ENCODE measurements around the gene RGL2.
A peak's percentile ranks its signal among the peaks of the same experiment; 100 is the strongest.
"Not testable (repeated sequence)": the region's sequence is repeated elsewhere in the genome, so short reads cannot be mapped to it uniquely, and the experiment has no call there.

The RGL2 gene

GRCh38 chr6:33298773-33299236 lies at the start of gene RGL2:
Gene RGL2 (minus strand): TSS chr6:33298942. CDS start chr6:33298610, 332 bp downstream.
- no peak for DNase-seq

DNA sequence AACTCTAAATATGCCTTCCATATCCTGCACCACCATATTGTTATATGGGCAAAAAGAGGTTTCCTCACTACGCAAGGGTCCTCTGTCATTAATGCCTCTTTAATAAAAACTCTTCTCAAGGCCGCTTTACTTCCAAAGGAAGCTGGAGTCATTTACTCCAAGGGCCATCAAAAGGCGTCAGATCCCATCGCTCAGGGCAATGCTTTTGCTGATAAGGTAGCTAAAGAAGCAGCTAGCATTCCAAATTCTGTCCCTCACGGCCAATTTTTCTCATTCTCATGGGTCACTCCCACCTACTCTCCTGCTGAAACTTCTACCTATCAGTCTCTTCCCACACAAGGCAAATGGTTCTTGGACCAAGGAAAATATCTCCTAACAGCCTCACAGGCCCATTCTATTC lies 49.1 kb upstream of the RGL2 start:
- DNase-seq, result no peak

DNA sequence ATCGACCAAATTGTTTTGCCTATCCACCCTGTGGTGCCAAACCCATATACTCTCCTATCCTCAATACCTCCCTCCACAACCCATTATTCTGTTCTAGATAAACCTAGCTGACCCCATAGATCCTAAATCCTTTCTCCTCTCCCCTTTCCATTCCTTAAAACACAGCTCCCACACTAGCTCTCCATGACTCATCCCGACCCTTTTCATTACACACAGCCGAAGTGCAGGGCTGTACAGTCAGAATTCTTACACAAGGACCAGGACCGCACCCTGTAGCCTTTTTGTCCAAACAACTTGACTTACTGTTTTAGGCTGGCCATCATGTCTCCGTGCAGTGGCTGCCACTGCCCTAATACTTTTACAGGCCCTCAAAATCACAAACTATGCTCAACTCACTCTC lies 48.2 kb upstream of the RGL2 start:
- not testable (repeated sequence) for DNase-seq

GRCh38 chr6:33344701-33345697 lies 46.3 kb upstream of the RGL2 start:
- DNase-seq, result peak; percentile 73

- DNase-seq, result peak; percentile 58
Observed at GRCh38 chr6:33343953-33344611, 45.3 kb upstream of the RGL2 start.

GRCh38 chr6:33343606-33343952 lies 44.8 kb upstream of the RGL2 start:
- not testable (repeated sequence) for DNase-seq

- DNase-seq, result no peak
Observed at GRCh38 chr6:33339193-33339592, 40.5 kb upstream of the RGL2 start.

- no peak for DNase-seq
Observed at GRCh38 chr6:33336495-33336894, 37.8 kb upstream of the RGL2 start.

GRCh38 chr6:33335916-33336315 lies 37.2 kb upstream of the RGL2 start:
- DNase-seq, result no peak

DNA sequence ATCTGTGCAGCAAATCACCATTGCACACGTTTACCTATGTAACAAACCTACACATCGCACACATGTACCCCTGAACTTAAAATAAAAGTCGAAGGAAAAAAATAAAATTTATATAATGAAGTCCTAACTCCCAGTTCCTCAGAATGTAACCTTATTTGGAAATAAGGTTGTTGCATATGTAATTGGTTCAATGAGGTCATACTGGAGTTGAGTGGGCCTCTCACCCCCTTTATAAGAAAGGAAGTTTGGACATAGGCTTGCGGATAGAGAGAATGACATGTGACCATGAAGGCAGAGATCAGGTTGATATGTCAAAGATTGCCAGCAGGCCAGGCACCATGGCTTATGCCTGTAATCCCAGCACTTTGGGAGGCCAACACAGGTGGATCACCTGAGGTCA lies 34.9 kb upstream of the RGL2 start:
- DNase-seq, result no peak

- DNase-seq, result no peak
Observed at GRCh38 chr6:33330736-33331135, 32.0 kb upstream of the RGL2 start.

DNA sequence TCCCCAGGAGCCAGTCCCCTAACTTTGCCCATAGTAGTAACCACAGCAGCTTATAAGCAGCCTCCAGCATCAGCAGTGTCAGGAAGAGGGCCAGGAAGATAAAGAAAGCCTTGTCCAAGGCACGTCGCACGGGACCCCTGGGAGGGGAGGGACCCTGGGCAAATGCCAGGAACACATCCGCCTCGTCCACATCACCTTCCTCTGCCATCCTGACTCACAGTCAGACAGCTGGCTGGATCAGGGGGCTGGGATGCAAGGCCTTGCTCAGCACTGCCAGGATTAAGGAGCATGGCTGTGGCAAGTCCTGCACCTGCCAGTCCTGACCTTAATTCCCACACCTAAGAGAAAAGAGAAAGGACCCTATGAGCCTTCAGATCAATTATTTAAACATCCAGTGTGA lies 30.3 kb upstream of the RGL2 start:
- no peak for DNase-seq

DNA sequence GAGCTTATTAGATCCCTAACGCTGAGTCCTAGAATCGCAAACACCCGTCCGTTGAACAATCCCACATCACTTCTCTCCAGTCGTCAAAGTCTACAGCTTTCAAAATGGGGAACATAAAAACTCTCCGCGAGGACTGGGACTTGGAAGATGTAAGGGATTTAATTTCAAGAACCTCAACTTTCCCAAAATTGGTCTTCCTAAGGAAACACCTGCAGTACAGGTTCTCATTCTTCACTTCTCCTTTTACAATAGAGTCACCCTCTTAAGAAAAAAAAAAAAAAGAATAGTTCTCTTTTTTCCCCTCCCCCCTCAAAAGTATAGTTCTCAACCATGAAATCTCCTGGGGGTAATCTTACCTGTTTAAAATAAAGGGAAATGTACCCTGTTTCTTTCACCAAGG lies 25.4 kb upstream of the RGL2 start:
- DNase-seq, result no peak

DNA sequence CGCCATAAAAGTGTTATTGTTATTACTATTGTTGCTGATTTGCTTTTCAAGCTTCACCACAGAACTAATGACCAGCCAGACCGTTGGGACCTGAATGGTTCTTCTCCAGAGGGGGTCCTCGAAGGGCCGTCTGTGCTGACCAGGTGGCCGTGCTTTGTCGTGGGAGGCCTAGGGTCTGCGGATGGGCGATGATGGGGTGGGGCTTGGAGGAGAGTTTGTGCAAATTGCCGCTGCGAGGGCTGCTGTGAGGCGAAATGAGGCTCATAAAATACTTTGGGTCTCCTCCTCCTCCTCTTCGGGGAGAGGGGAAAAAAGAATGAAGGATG lies 24.8 kb upstream of the RGL2 start:
- DNase-seq, result no peak

DNA sequence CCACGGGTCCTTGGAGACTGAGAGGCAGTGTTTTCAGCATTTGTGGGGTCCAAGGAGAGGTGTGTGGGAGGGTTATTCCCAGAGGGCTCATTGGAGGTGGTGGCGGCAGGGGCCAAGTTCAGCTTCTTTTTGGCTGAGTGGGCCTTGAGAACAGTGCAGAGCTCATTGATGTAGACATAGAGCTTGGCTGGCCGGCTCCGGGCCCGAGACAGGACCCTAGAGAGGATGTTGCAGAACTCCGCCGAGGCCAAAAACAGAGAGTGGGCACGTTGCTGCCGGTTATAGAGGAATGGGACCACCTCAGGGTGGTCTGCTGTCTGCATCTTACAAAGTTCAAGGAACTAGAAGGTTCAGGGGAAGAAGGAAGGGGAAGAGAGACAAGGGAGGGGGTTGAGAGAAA lies 22.5 kb upstream of the RGL2 start:
- no peak for DNase-seq

- DNase-seq, result no peak
Observed at GRCh38 chr6:33320315-33321181, 21.8 kb upstream of the RGL2 start.

DNA sequence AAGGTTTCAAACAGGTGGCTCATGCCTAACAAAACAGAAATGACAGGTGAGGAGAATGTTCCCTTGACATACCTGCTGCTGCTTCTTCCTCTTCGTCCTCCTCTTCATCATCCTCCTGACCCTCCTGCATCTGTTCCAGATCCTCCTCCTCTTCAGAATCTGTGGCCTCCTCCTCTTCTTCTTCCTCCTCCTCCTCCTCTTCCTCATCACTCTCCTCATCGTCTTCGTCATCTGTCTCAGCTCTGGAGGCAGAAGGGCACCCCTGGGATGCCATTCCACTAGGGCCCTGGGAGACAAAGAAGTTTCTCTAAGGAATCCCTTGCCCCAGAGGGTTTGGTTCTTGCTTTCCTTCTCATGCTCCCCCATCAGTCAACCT lies 21.2 kb upstream of the RGL2 start:
- no peak for DNase-seq

DNA sequence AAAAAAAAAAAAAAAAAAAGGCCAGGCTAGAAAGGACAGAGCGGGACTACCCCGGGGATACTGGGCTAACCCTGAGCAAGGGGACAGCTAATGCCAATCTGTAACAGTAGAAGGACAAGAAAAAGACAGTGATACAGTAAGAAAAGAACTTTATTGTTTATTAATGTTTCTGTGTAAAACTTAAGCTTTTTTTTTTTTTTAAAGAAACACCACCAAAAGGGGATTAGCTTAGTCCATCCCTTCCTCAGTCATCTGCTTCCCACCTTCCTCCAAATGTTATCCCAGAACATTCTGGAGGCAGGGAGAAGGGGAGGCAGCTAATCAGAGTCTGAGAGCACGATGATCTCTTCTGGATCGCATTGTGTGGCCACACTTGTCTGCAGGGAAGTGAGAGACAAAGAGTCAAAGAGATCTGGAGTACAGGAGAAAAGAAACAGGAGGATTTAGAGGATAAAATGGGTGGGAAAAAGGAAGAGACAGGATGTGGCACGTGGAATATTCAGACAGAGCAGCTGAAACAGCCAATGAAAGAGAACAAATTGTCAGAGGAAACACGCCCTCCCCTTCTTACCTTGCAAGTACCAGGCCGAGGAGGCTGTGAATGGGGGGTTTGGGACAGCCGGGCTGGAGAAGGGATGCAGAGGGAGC lies 19.8 kb upstream of the RGL2 start:
- no peak for DNase-seq

DNA sequence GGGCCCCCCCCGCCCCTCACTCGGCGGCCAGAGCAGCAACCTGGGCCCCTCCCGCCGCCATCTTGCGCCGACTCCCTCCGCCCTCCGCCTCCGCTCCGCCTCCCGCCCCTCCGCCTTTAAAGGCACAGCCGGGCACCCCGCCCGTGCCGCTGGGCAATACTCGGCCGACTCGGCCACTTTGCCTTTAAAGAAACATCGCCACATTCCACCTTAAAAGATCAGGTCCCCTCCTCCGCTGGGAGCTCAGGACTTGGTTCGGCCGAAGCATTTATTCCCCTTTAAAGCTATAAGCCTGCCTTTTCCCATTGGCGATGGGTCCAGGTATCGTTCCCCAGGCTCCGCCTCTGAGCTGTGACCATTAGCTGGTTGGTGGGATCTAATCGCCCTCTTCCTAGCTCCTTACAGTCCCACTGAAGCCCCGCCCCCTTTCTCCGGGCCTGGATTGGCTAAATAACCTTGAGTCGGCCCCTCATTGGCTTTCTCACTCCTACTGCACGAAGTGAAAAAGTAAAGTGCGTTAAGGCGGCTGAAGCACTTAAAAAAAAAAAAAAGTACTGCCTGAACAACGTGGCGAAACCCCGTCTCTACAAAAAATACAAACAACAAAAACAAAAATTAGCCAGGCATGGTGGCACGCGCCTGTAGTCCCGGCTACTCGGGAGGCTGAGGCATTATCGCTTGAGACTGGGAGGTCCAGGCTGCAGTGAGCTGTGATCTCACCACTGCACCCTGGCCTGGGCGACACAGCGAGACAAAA lies 19.1 kb upstream of the RGL2 start, which contains the start of gene ZBTB22:
TSS of gene ZBTB22 (minus strand) at position 76 of the 757 bp plus-strand sequence. CDS start 828 bp downstream, outside the sequence.
- DNase-seq, result peak; percentile 97

- DNase-seq, result no peak
Observed at GRCh38 chr6:33317419-33317668, 18.6 kb upstream of the RGL2 start.

- no peak for DNase-seq
Observed at GRCh38 chr6:33316603-33317418, 18.1 kb upstream of the RGL2 start.

Measured in activated CD8-positive, alpha-beta memory T cell treated with anti-CD3 and anti-CD28 coated beads for 24 hours (primary cell).